Adrenal gland (tissue), 5 donors: ENCODE data around the gene DCUN1D2.

Experiments
- POLR2A ChIP-seq, 2 donors: fragments of 450-650 bp; IDR thresholded peaks; one replicate each; pipeline ENCODE4 v1.6.1; 2017; ENCODE audit warnings: antibody characterized with exemption in 2 of 2, mild to moderate bottlenecking in 2 of 2, moderate library complexity in 1 of 2
- TF ChIP-seq, protein P1 (sequence below), 6 experiments: fragments of 450-650 bp in 4 of 6; fragments of 200-600 bp in 2 of 6; sonication (generic) in 1 of 6; IDR thresholded peaks; 1 replicate in 5 of 6; 2 replicates in 1 of 6; pipeline versions ENCODE4 v1.5.1 to v1.8.0; 2016 to 2021; ENCODE audit warnings: antibody characterized with exemption in 6 of 6, mild to moderate bottlenecking in 2 of 6, moderate library complexity in 1 of 6
- donor health status: DM: no; HTN: no; CAD: no.

DNA sequence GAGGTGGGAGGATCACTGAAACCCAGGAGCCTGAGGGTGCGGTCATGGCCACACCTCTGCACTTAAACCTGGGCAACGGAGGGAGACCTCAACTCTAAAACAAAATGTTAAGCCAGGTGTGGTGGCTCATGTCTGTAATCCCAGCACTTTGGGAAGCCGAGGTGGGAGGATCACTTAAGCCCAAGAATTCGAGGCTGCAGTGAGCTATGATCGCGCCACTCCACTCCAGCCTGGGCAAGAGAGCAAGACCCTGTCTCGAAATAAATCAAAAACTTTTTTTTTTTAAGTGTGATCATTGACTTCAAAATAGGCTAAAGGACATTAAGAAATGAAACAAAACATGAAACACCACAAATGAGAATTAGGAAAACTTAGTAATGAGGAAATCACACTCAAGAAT is 20.9 kb downstream of the DCUN1D2 start:
- TF ChIP-seq, protein P1, sequence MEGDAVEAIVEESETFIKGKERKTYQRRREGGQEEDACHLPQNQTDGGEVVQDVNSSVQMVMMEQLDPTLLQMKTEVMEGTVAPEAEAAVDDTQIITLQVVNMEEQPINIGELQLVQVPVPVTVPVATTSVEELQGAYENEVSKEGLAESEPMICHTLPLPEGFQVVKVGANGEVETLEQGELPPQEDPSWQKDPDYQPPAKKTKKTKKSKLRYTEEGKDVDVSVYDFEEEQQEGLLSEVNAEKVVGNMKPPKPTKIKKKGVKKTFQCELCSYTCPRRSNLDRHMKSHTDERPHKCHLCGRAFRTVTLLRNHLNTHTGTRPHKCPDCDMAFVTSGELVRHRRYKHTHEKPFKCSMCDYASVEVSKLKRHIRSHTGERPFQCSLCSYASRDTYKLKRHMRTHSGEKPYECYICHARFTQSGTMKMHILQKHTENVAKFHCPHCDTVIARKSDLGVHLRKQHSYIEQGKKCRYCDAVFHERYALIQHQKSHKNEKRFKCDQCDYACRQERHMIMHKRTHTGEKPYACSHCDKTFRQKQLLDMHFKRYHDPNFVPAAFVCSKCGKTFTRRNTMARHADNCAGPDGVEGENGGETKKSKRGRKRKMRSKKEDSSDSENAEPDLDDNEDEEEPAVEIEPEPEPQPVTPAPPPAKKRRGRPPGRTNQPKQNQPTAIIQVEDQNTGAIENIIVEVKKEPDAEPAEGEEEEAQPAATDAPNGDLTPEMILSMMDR (IDR thresholded peaks at IDR 0.05), result no peak
- TF ChIP-seq POLR2A (IDR thresholded peaks at IDR 0.05), result no peak
